Psoas muscle (tissue), 8 donors: ENCODE data around the gene PXMP2. TPM values are rescaled to one million over a fixed set of nuclear protein-coding genes. Genes with fewer than 3 reads are reported as not detected.
A peak's percentile ranks its signal among the peaks of the same experiment; 100 is the strongest.

Experiments
- ATAC-seq, 4 donors: fragments of 200-7000 bp; cut with Tn5 transposase; one replicate each; pipeline ENCODE4 v1.9.1; 2020; ENCODE audit warnings: moderate library complexity in 3 of 4, mild to moderate bottlenecking in 2 of 4
- DNase-seq, 2 donors: peaks; one replicate each; pipeline ENCODE4 v3.0.0-alpha.2; 2020
- H3K27ac ChIP-seq: fragments of 200-600 bp; one replicate; pipeline ENCODE4 v1.8.0; 2022
- H3K27me3 ChIP-seq, 3 donors: fragments of 200-600 bp in 1 of 3; one replicate each; pipeline versions ENCODE4 v1.6.1 to v1.8.0; 2013 to 2022; ENCODE audit warnings: low read length in 2 of 3, mild to moderate bottlenecking in 2 of 3, moderate library complexity in 1 of 3; ENCODE audit not compliant: insufficient read depth in 3 of 3
- H3K36me3 ChIP-seq, 2 donors: fragments of 200-600 bp in 1 of 2; one replicate each; pipeline versions ENCODE4 v1.6.1 to v1.8.0; 2013 to 2022; ENCODE audit warnings: low read depth in 1 of 2, mild to moderate bottlenecking in 1 of 2, moderate library complexity in 1 of 2; ENCODE audit not compliant: insufficient read depth in 1 of 2
- H3K4me1 ChIP-seq: fragments of 200-600 bp; one replicate; pipeline ENCODE4 v1.8.0; 2022
- H3K4me3 ChIP-seq: fragments of 200-600 bp; one replicate; pipeline ENCODE4 v1.8.0; 2022; ENCODE audit warnings: mild to moderate bottlenecking
- H3K9me3 ChIP-seq: fragments of 200-600 bp; one replicate; pipeline ENCODE4 v1.8.0; 2022
- WGBS, 3 donors: extraction: QIAGEN DNeasy Blood & Tissue Kit; methylation state at CpG; one replicate each; pipeline versions ENCODE4 v1.1.6 to v1.1.7; 2013; 5-methylcytosine and 5-hydroxymethylcytosine counted together
- intact Hi-C, 2 donors: fragments of 100-400 bp; cut with DNase I; formaldehyde crosslinking; loops; one replicate each; pipeline versions ENCODE4 v1.11.0 to v1.14.2; 2022
- polyA plus RNA-seq, 3 donors: library from polyadenylated mRNA; stranded (reverse); fragments of 200-250 nt; gene quantifications; one replicate each; pipeline ENCODE4 v1.2.3, GENCODE V29; 2013
- total RNA-seq, 4 donors: library from RNA; stranded (reverse); fragmentation: NEBNext Ultra II Directional in 2 of 4; extraction: Animal tissue kit (Norgen Biotek cat#: 25700) in 2 of 4; gene quantifications; one replicate each; pipeline versions ENCODE4 v1.2.1 to v1.2.4, GENCODE V29; 2021 to 2023
- TF ChIP-seq, protein P1 (sequence below): fragments of 200-600 bp; IDR thresholded peaks from one replicate; pipeline ENCODE4 v1.8.0; 2022; ENCODE audit warnings: antibody characterized with exemption
- donor health status: healthy with polysubstance abuse.
- donor health status: DM: no; HTN: no; CAD: no; lungs with moderate emphysema.
- donor health status: Bipolar disorder and iron deficiency.
- donor health status: healthy.
- donor health status: DM: yes; HTN: yes; CAD: no.
- donor health status: DM: no; HTN: no; CAD: no.
- donor health status: DM: no; HTN: no; CAD: no.
- donor health status: DM: yes; HTN: yes; CAD: no.

The PXMP2 gene
- total and polyA plus RNA-seq, 7 donors, result 13.1 to 36.8 (median 22.4) TPM

DNA sequence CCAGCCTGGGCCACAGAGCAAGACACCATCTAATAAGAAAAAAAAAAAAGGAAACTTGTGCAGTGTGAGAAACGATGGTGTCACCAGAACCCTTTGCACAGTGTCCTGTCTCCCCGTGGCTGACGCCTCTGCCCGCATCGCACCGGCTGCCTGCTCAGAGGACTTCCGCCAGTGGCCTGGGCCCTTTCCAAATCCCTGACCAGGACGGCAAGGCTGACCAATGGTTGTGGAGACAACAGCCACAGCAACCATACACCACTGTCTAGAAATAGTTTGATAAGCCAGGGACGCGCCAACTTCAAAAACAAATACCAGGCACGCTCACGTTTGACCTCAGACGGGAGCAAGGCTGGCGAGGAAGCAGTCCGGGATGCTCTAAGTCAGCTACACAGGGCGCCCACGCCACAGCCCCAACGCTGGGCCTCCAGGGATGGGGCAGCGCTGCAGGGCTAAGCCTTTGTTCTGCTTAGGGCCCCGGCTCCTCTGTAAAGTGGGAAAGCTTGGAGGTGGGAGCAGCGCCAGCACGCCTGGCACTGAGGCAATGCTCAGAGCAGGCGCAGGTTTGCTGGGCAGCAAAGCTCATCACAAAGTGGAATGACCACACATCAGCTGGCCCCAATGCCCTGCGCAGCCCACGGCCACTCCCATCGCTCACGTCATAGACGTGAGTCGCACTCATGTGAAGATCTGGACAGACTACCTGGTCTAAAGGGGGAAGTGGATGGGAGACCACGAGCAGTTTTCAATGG, 35.8 kb downstream of the PXMP2 start:
- H3K27ac ChIP-seq, result no peak overlapping the region
- TF ChIP-seq, protein P1, sequence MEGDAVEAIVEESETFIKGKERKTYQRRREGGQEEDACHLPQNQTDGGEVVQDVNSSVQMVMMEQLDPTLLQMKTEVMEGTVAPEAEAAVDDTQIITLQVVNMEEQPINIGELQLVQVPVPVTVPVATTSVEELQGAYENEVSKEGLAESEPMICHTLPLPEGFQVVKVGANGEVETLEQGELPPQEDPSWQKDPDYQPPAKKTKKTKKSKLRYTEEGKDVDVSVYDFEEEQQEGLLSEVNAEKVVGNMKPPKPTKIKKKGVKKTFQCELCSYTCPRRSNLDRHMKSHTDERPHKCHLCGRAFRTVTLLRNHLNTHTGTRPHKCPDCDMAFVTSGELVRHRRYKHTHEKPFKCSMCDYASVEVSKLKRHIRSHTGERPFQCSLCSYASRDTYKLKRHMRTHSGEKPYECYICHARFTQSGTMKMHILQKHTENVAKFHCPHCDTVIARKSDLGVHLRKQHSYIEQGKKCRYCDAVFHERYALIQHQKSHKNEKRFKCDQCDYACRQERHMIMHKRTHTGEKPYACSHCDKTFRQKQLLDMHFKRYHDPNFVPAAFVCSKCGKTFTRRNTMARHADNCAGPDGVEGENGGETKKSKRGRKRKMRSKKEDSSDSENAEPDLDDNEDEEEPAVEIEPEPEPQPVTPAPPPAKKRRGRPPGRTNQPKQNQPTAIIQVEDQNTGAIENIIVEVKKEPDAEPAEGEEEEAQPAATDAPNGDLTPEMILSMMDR, result no peak
- peak; percentile 24 to 41 (median 39) for ATAC-seq

GRCh38 chr12:132723764-132724140, 36.4 kb downstream of the PXMP2 start:
- Histone ChIP-seq H3K4me3 (no peak overlapping the region), H3K27me3 (no peaks in the 10 kb centered on the region), H3K36me3 (peaks cover 11 to 98% of the 10 kb centered on the region in 2 donors), H3K9me3 (no peaks in the 10 kb centered on the region), H3K27ac (no peak overlapping the region), H3K4me1 (no peaks in the 10 kb centered on the region)
- DNase-seq (no peak), ATAC-seq (no peak)
- 86 to 96% (median 87%) methylated on average over 2 of the region's 2 CpGs for WGBS, 3 donors
- intact Hi-C loops, result no loop called here
- TF ChIP-seq, protein P1, result no peak

More for the DNA sequence above, 35.8 kb downstream of the PXMP2 start:
- WGBS, 3 donors, result 76 to 84% (median 80%) methylated on average over 30 of the region's 30 CpGs
- Histone ChIP-seq H3K36me3 (peaks cover 11 to 95% of the 10 kb centered on the region in 2 donors), H3K4me1 (no peaks in the 10 kb centered on the region), H3K4me3 (no peak overlapping the region), H3K27me3 (no peaks in the 10 kb centered on the region), H3K9me3 (no peaks in the 10 kb centered on the region)
- intact Hi-C loops, result no loop called here
- peak in 1 of 2 donors; percentile 51 for DNase-seq

DNA sequence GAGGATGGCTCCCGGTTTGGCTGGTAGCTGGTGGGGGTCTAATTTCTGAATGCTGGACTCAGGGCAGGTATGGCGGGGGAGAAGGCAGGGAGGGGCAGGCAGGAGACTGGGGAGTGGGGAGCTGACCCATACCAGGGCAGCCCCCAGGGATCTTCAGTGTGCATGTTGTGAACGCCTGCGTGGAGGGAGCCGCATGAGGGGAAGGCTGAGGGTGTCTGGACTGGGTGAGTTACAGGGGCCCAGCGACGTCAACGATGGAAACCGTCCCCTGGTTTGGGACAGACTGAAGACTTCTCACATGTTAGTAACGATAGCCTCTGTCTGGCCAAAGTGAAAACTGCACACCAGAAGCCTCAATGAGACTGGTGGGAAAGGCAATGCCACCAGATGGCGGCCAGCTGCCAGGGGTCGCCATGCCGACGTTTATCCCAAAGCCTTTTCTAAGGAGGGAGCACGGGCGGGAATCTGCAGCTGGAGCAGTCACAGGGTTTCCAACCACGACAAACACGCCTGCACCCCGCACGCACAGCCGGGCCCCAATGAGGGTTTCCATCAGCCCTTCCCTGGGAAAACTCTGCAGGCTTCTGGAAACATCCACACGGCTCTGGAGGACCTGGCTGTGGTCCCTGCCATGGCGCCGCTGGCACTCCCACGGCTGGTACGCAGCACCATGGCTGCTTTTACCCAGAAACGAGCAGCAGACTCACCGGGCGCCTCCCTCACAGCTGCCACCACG, 37.3 kb downstream of the PXMP2 start:
- Histone ChIP-seq H3K27me3 (no peaks in the 10 kb centered on the region), H3K9me3 (no peaks in the 10 kb centered on the region), H3K4me1 (no peaks in the 10 kb centered on the region), H3K27ac (no peak overlapping the region), H3K4me3 (no peak overlapping the region), H3K36me3 (peaks cover 11 to 94% of the 10 kb centered on the region in 2 donors)
- 53 to 70% (median 63%) methylated on average over 30 of the region's 30 CpGs for WGBS, 3 donors
- ATAC-seq (no peak), DNase-seq (no peak)
- intact Hi-C loops, result no loop called here
- TF ChIP-seq, protein P1, result no peak

GRCh38 chr12:132726386-132726785, 39.0 kb downstream of the PXMP2 start:
- DNase-seq (no peak), ATAC-seq (no peak)
- TF ChIP-seq, protein P1, result no peak
- Histone ChIP-seq H3K36me3 (peaks cover 9 to 95% of the 10 kb centered on the region in 2 donors), H3K4me1 (no peaks in the 10 kb centered on the region), H3K9me3 (no peaks in the 10 kb centered on the region), H3K27ac (no peak overlapping the region), H3K4me3 (no peak overlapping the region), H3K27me3 (no peaks in the 10 kb centered on the region)
- 96 to 97% (median 96%) methylated on average over 12 of the region's 12 CpGs for WGBS, 3 donors
- intact Hi-C loops, result no loop called here
